NCI-H1417 treated with DMSO at 0.1 percent for 48 hours (cell line): ENCODE data around the gene RASAL2.
"Not testable (repeated sequence)": the region's sequence is repeated elsewhere in the genome, so short reads cannot be mapped to it uniquely, and the experiment has no call there.

Experiments
- DNase-seq: peaks from one replicate; lab custom pipeline; 2025; lab: John Stamatoyannopoulos, UW

Gene RASAL2

GRCh38 chr1:178493301-178493741 is 399.4 kb downstream of the RASAL2 start:
- no peak for DNase-seq

DNA sequence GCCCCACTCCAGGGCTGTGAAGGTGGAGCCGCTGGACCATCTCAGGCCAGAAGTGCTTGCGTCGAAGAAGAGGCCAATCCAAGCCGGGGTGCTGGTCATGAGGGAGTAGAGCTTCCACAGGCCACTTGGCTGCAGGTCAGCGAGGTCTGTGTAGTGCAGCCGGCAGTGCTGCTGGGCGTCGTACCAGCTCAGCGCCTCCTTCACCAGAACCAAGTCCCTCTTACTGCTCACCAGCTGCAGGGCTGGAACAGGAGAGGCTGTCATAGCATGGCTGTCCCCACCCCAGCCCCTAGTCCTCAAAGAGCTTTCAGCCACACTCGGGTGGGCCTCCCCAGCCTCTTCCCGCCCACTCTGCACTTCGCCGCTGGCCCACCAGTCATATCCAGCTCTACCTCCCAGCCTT is 400.7 kb downstream of the RASAL2 start:
- no peak for DNase-seq

DNA sequence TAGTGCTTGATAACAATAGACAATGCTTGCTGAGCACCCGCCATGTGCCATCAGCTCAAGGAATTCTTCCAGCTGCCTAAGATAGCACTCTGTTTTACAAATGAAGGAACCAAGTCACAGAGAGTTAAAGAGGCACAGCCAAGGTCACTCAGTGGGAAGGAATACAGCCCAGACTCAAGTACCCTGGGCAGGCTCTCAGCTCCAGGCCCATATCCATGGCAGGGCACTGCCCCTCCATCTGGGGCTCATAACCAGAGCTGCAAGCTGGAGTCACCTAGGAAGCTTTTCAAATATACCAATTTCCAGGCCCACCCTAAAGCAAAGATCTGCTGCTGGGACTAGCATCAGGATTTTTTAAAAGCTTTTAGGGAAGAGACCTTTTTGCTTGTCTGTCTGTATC is 401.3 kb downstream of the RASAL2 start:
- DNase-seq = no peak

DNA sequence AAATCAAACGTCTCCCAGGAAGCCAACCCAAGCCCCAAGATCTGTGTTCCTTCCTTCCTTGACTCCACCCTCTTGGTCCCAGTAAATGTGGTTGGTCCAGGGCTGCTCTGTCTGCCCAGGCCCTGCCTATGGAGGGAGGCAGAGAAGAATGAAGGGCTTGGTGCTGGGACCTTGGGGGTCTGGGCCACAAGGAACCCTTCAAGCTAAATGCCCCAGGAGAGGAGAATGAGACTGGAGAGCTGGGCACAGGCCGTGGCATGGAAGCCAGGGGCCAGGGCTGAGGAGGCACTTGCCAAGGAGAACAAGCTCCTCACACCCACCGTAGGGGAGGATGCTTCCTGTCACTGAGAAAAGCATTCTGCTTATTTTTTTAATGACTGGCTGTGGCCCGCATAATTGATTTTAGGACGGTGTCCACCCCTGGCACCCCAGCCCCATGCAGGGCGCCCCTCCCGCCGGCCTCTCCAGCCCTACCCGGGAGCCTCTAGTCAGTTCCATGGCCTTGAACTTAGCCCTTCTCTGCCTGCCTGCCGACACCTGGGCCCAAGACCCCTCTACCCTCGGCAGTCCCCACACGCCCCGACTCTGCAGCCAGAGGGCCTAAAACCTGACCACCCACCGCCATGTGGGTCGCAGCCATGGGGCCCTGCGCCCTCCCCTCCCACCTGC is 402.0 kb downstream of the RASAL2 start:
- DNase-seq = no peak

GRCh38 chr1:178496410-178497135 is 402.7 kb downstream of the RASAL2 start, which contains the start of gene CLEC20A:
Gene CLEC20A (minus strand): TSS chr1:178496964. CDS start chr1:178496939, 25 bp downstream.
- DNase-seq = no peak

DNA sequence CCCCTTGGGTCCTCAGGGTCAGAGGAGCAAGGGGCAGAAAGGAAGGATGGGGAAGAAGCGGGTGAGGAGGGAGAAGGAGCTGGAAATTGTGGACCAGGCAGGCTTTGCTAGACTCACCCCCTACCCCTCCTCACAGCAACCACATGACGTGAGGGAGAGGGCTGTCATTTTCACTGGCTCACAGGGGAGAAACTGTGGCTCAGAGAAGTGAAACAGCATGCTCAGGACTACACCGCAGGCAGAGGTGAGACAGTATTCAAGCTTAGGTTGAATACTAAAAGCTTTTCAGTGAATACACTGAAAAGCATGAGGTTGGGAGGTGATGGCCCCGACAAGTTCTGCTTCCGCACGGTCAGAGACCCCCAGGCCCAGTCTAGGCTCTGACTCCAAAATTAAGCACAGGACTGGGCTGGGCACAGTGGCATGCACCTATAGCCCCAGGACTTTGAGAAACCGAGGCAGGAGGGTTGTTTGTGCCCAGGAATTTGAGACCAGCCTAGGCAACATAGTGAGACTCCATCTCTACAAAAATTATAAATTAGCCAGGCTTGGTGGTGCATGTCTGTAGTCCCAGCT is 404.1 kb downstream of the RASAL2 start:
- no peak for DNase-seq

GRCh38 chr1:178498896-178499675 is 405.2 kb downstream of the RASAL2 start:
- DNase-seq = no peak

DNA sequence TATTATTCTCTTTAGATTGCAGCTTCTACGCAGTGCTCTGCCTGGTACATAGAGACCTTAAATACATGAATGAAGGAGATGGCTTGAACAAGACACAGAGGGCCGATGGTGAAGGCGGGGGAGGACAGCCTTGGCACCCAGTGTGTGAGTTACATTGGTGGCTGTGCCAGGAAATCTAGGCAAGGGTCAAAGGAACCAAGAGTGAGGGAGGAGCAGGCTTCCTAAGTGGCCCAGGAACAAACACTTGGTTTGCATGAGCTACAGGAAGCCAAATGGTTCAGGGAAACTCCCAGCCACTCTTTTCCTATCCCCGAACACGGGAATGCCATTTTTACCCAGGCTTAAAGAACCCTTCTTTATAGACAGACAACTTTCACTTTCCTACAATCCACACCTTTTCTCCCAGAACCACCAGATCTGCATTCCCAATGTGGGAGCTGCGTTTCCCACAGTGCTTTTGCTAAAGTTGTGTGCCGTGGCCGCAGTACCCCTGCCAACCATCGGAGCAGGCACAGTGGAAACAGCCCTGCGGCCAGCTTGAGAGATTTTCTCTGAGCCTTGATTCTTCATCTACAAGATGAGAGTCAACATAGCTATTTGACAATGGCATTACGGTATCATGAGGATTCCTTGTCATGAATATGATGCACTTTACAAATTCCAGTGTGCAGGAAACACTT is 406.3 kb downstream of the RASAL2 start:
- no peak for DNase-seq

DNA sequence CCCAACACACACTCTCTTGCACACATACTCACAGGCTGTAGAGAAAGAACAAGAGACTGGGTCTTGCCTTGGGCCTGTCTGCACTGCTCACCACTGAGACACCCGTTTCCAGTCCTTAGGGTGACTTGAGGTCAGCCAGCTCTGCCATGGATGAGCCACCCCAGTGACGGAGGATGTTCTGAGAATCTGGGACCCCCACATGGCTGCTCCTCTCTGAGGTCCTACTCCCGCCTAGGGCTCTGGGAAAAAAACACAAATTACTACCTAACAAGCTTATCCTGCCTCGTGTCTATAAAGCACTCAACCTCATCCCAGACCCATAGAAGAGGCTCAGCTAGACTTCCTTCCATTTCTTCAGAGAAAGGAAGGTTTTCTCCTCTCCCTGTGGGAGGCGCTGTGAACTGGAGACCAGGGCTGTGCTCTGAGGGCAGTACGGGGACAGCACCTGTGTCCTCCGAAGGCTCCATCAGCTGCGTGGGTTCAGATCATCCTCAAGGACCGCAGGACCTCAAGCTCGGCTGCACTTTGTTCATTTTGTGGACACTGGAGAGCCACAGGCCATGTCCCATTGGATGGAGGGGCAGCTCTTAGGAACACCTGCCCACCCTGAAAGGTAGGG is 407.1 kb downstream of the RASAL2 start:
- no peak for DNase-seq

GRCh38 chr1:178501705-178502329 is 407.9 kb downstream of the RASAL2 start:
- no peak for DNase-seq

DNA sequence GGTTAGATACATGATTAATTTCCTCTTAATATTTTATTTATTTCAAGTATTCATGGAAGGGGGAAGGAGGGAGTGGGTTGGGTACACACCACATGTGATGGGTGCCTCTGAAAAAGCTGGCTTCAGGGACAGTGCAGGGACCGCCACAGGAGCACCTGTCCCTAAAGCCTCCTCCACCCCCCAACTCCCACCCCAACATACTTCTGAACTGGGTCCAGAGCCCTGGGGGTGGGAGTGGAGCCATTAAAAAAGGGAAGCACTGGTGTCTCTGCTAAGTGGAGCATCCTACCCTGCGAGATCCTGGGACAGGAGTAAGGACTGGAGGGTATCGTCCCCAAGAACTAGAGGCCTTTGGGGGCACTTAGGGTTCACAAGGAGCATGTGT is 408.4 kb downstream of the RASAL2 start:
- DNase-seq = no peak

DNA sequence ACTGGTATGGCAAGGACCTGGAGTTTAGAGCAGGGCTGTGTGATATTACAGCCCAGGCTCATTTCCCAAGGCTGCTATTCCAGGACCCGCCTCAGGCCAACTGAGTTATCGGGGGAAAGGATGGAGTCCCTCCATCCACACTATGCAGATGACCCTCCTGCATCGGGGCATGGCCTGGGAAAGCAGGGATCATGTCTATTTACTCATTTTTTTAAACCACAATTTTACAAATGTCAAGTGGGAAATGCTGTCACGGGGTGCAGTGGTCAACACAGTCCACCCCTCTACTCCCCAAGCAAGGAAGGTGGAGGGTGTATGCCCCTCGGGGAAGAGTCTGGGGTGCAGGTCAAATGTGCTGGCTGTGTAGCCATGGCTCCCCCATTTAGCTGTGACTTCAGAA is 409.0 kb downstream of the RASAL2 start:
- DNase-seq = no peak

DNA sequence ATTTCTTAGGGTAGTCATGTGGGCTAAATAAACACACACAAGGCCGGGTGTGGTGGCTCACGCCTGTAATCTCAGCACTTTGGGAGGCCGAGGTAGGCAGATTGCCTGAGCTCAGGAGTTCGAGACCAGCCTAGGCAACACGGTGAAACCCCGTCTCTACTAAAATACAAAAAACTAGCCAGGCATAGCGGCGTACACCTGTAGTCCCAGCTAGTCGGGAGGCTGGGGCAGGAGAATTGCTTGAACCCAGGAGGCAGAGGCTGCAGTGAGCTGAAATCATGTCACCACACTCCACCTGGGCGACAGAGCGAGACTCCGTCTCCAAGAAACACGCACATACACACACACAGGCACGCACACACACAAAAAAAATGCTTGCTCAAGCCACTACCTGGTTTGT is 409.4 kb downstream of the RASAL2 start:
- not testable (repeated sequence) for DNase-seq

GRCh38 chr1:178503849-178504248 is 409.9 kb downstream of the RASAL2 start:
- no peak for DNase-seq

DNA sequence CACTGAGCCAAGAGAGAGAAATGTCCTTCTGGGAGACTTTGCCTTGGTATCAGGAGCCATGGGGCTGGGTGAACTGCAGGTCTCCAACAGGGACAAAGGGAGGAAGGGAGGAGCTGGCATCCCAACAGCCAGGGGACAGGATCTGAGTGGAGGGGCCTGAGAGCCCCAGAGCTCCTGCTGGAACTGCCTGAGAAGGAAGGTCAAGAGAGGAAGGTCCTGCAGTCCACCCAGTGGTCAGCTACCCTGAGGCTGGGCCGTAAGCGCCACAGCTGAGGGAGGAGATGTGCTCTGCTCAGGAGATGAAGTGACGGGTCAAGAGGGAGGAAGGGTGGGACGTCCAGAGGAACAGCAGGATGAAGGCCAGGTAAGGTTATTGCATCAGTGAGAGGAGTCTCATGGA is 410.4 kb downstream of the RASAL2 start:
- DNase-seq = no peak

- DNase-seq = no peak
These were observed 412.3 kb downstream of the RASAL2 start for GRCh38 chr1:178506177-178506576.

DNA sequence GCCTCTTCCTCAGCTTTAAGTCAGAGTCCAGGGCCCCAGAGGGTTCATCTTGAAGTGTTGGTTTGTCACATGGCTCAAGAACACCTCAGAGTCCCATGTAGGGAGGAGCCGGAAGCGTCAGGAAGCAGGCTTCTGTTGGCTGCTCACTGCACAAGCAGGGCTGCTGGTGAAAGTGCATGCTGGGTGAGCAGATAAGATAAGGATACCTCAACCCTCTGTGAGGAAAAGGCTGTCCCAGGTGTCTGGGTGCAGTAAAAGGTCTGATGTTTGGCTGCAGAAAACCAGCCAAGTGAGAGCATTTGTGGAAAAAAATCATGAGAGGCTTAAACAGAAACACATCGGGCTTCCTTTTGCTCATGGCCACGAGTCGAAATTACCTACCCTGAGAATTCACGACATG is 412.8 kb downstream of the RASAL2 start:
- DNase-seq = no peak

GRCh38 chr1:178509414-178510007 is 415.6 kb downstream of the RASAL2 start:
- DNase-seq = no peak

- DNase-seq = no peak
These were observed 416.3 kb downstream of the RASAL2 start for GRCh38 chr1:178510155-178510554.

- no peak for DNase-seq
These were observed 418.8 kb downstream of the RASAL2 start, which contains the start of gene TEX35 for GRCh38 chr1:178512566-178513277. Gene TEX35 (plus strand): TSS chr1:178513109. CDS start chr1:178513189, 80 bp downstream.
